Keratinocyte (primary cell): ENCODE data around the gene HMCES. TPM values are rescaled to one million over a fixed set of nuclear protein-coding genes. Genes with fewer than 3 reads are reported as not detected.

Experiments used
- DNase-seq: peaks from one replicate; pipeline ENCODE4 v3.0.0-alpha.2; 2011; ENCODE audit warnings: low read depth, missing footprints, low spot score
- FAIRE-seq: peaks from 2 replicates; lab custom pipeline; 2011; peaks lifted over from hg19 to GRCh38; lab: Jason Lieb, UNC
- H2AFZ ChIP-seq: 2 replicates; pipeline ENCODE4 v1.6.0; 2012; ENCODE audit warnings: low read length, control low read depth, inconsistent platforms; ENCODE audit not compliant: control insufficient read depth
- H3K27ac ChIP-seq: 2 replicates; pipeline ENCODE4 v1.5.1; 2011; ENCODE audit warnings: low read length; ENCODE audit not compliant: control insufficient read depth, insufficient read depth
- H3K27me3 ChIP-seq: 3 replicates; pipeline ENCODE4 v1.6.0; 2011; ENCODE audit warnings: low read length; ENCODE audit not compliant: control insufficient read depth, insufficient read depth; ENCODE audit errors: extremely low read depth
- H3K36me3 ChIP-seq, 2 experiments: 2 replicates in 1 of 2; 3 replicates in 1 of 2; pipeline ENCODE4 v1.5.1; 2011; ENCODE audit warnings: low read length in 2 of 2, mild to moderate bottlenecking in 1 of 2; ENCODE audit not compliant: control insufficient read depth in 2 of 2, insufficient read depth in 2 of 2; ENCODE audit errors: extremely low read depth in 1 of 2
- H3K4me1 ChIP-seq: 3 replicates; pipeline ENCODE4 v1.5.1; 2011; ENCODE audit warnings: low read length; ENCODE audit not compliant: control insufficient read depth, insufficient read depth; ENCODE audit errors: extremely low read depth
- H3K4me2 ChIP-seq: 3 replicates; pipeline ENCODE4 v1.6.0; 2011; ENCODE audit warnings: low read depth, low read length; ENCODE audit not compliant: control insufficient read depth, insufficient read depth; ENCODE audit errors: extremely low read depth
- H3K4me3 ChIP-seq, 3 experiments: fragments of 200-600 bp in 1 of 3; sonication (generic) in 1 of 3; 2 replicates in 2 of 3; 3 replicates in 1 of 3; pipeline ENCODE4 v1.5.1; 2011 to 2016; ENCODE audit warnings: low read length in 3 of 3, mild to moderate bottlenecking in 3 of 3, control low read depth in 2 of 3, inconsistent platforms in 1 of 3, low read depth in 1 of 3, mixed read lengths in 1 of 3, mixed run types in 1 of 3, moderate library complexity in 1 of 3; ENCODE audit not compliant: control insufficient read depth in 2 of 3, insufficient read depth in 2 of 3; ENCODE audit errors: extremely low read depth in 1 of 3
- H3K79me2 ChIP-seq: 2 replicates; pipeline ENCODE4 v1.6.0; 2012; ENCODE audit warnings: low read length; ENCODE audit not compliant: control insufficient read depth, insufficient read depth
- H3K9ac ChIP-seq: 3 replicates; pipeline ENCODE4 v1.6.0; 2011; ENCODE audit warnings: low read length; ENCODE audit not compliant: control insufficient read depth, insufficient read depth; ENCODE audit errors: extremely low read depth
- H3K9me1 ChIP-seq: 3 replicates; pipeline ENCODE4 v1.6.0; 2011; ENCODE audit warnings: low read length; ENCODE audit not compliant: control insufficient read depth, insufficient read depth; ENCODE audit errors: extremely low read depth
- H3K9me3 ChIP-seq: 2 replicates; pipeline ENCODE4 v1.5.1; 2012; ENCODE audit warnings: low read depth, low read length; ENCODE audit not compliant: control insufficient read depth
- H4K20me1 ChIP-seq: 3 replicates; pipeline ENCODE4 v1.6.0; 2011; ENCODE audit warnings: low read length; ENCODE audit not compliant: control insufficient read depth, insufficient read depth; ENCODE audit errors: extremely low read depth
- CTCF ChIP-seq, 3 experiments: IDR thresholded peaks in 1 of 3; conservative IDR thresholded peaks in 1 of 3; optimal IDR thresholded peaks in 1 of 3; 2 replicates in 2 of 3; 3 replicates in 1 of 3; pipeline versions ENCODE3 to v1.5.1; 2011; ENCODE audit warnings: low read length in 3 of 3, mild to moderate bottlenecking in 3 of 3, moderate library complexity in 2 of 3, control low read depth in 1 of 3, inconsistent platforms in 1 of 3; ENCODE audit not compliant: insufficient read depth in 2 of 3; ENCODE audit errors: extremely low read depth in 1 of 3
- EZH2 ChIP-seq: IDR thresholded peaks from one replicate; pipeline ENCODE4 v1.6.1; 2012; ENCODE audit warnings: inconsistent platforms, mild to moderate bottlenecking, low read length, moderate library complexity
- dilution Hi-C: fragments of 300-500 bp; cut with MboI; formaldehyde crosslinking; loops from one replicate; pipeline ENCODE4 v1.7.0; 2020; ENCODE audit warnings: low sequenced_read_pairs; ENCODE audit not compliant: extremely low pct_ligation_motif_present
- polyA plus RNA-seq, 5 experiments: library from polyadenylated mRNA; depleted of rRNA in 3 of 5; stranded (reverse) in 3 of 5; stranded (forward) in 1 of 5; unstranded in 1 of 5; fragments of >200 nt; gene quantifications; 1 replicate in 1 of 5; 2 replicates in 3 of 5; 3 replicates in 1 of 5; pipeline versions ENCODE4 v1.2.1 to v1.2.3, GENCODE V29; 2011 to 2012; ENCODE audit warnings: missing spikeins in 2 of 5, low read depth in 1 of 5, low replicate concordance in 1 of 5

HMCES gene
- polyA plus RNA-seq, 1 donor (not counting 4 experiments of a cell fraction or from before 2014, with no cell fraction given), result 54.6 TPM

GRCh38 chr3:129346695-129347457 lies 68.2 kb downstream of the HMCES start:
- no peak for FAIRE-seq
- no peak overlapping the region for H2AFZ ChIP-seq

GRCh38 chr3:129347458-129347845 lies 68.8 kb downstream of the HMCES start:
- no peak overlapping the region for H2AFZ ChIP-seq
- dilution Hi-C loops, result no loop called here
- TF ChIP-seq CTCF (optimal IDR thresholded peaks at IDR 0.05 in 1 of 3, IDR thresholded peaks at IDR 0.05 in 1 of 3, conservative IDR thresholded peaks at IDR 0.05 in 1 of 3; ENCODE audit: extremely low read depth in 1 of 3, insufficient read depth in 2 of 3, low read length in 3 of 3) (no peak), EZH2 (no peak)
- H3K4me2 ChIP-seq, result no peak overlapping the region
- no peak overlapping the region for H3K4me3 ChIP-seq
- H3K27ac ChIP-seq, result no peak overlapping the region
- no peaks in the 10 kb centered on the region for H3K9me3 ChIP-seq
- no peaks in the 10 kb centered on the region for H3K36me3 ChIP-seq
- peaks cover 19% of the 10 kb centered on the region for H3K27me3 ChIP-seq
- no peaks in the 10 kb centered on the region for H3K9me1 ChIP-seq
- H3K79me2 ChIP-seq, result no peaks in the 10 kb centered on the region
- FAIRE-seq (no peak), DNase-seq (no peak)
- H4K20me1 ChIP-seq, result no peaks in the 10 kb centered on the region
- no peak overlapping the region for H3K9ac ChIP-seq
- H3K4me1 ChIP-seq, result no peaks in the 10 kb centered on the region

More at GRCh38 chr3:129346695-129347457, 68.2 kb downstream of the HMCES start:
- Histone ChIP-seq H3K27me3 (peaks cover 17% of the 10 kb centered on the region), H3K9ac (no peak overlapping the region), H3K36me3 (no peaks in the 10 kb centered on the region), H3K9me3 (no peaks in the 10 kb centered on the region), H3K4me2 (no peak overlapping the region), H3K4me1 (no peaks in the 10 kb centered on the region), H3K4me3 (no peak overlapping the region), H3K9me1 (no peaks in the 10 kb centered on the region), H3K79me2 (no peaks in the 10 kb centered on the region), H4K20me1 (no peaks in the 10 kb centered on the region), H3K27ac (no peak overlapping the region)
- DNase-seq, result no peak
- dilution Hi-C loops, result no loop called here
- TF ChIP-seq EZH2, result no peak
- TF ChIP-seq CTCF (optimal IDR thresholded peaks at IDR 0.05 in 1 of 3, IDR thresholded peaks at IDR 0.05 in 1 of 3, conservative IDR thresholded peaks at IDR 0.05 in 1 of 3; ENCODE audit: extremely low read depth in 1 of 3, insufficient read depth in 2 of 3, low read length in 3 of 3), result no peak
